GM12865 (cell line): ENCODE measurements around the gene RASA4B.

ENCODE experiments used
- DNase-seq: peaks from one replicate; pipeline ENCODE4 v3.0.0; 2010; ENCODE audit warnings: low read depth
- H3K4me3 ChIP-seq: 2 replicates; pipeline ENCODE4 v1.5.1; 2011; ENCODE audit warnings: mild to moderate bottlenecking, low read depth, low read length, control low read depth
- CTCF ChIP-seq: IDR thresholded peaks from 2 replicates; pipeline ENCODE4 v1.5.1; 2011; ENCODE audit warnings: low read length, control low read depth, low read depth, inconsistent platforms; ENCODE audit not compliant: insufficient read depth; ENCODE audit errors: missing control alignments

RASA4B gene

GRCh38 chr7:102471791-102472125, 45.8 kb downstream of the RASA4B start:
- no peak for DNase-seq
- TF ChIP-seq CTCF, result no peak
- H3K4me3 ChIP-seq, result no peak overlapping the region

- no peak for TF ChIP-seq CTCF
- no peak for DNase-seq
- H3K4me3 ChIP-seq, result no peak overlapping the region
Observed at GRCh38 chr7:102469972-102470825, 47.4 kb downstream of the RASA4B start.

DNA sequence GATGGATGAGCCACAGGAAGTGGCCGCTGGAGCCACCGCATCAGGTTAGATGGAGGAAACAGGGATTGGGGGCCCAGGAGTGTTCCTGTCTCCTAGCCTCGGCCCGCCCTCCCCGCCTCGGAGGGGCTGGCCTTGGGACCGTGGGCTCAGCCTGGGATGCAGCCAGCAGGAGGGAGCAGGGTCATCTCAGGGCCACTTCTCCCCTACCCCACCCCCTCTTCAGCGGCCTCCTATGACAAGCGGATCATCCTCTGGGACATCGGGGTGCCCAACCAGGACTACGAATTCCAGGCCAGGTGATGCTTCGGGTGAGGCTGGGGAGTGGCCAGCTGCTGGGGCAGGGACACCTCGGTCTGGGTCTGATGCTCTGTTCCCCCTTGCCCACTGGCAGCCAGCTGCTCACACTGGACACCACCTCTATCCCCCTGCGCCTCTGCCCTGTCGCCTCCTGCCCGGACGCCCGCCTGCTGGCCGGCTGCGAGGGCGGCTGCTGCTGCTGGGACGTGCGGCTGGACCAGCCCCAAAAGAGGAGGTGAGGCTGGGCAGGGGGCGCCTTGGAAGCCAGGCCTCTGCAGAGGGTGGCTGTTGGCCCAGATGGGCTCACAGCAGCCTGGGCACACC, 48.1 kb downstream of the RASA4B start:
- no peak for DNase-seq

DNA sequence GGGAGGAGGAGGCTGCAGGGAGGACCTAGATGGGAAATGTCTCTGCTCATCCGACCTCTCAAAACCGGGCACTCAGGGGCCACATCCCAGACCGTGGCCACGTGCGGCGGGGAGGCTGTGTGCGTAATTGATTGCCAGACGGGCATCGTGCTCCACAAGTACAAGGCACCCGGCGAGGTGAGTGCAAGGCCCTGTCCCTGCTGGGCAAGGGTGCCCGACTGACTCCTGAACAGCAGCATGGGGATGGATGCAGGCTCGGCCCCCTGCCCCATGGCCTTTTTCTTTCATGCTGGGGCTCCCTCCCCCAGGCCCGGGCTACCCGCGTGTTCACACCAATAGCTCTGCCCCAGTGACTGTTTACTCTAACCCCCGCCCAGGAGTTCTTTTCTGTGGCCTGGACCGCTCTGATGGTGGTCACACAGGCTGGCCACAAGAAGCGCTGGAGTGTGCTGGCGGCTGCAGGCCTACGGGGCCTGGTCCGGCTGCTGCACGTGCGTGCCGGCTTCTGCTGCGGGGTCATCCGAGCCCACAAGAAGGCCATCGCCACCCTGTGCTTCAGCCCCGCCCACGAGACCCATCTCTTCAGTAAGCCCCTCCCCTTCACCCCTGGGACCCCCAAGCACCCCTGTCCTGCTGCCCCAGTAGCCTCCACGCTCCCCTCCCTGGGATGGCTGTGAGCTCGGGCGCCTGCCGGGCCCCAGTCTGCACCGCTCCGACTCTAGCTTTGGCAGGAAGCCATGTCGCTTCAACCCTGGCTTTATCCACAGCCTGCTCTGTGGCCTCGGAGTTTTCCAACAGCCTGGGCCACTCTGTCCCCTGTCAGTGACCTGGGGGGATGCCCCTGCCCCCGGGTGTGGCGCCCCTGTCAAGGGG, 48.9 kb downstream of the RASA4B start:
- TF ChIP-seq CTCF, result no peak
- no peak for DNase-seq
- no peak overlapping the region for H3K4me3 ChIP-seq

More for the DNA sequence above, 48.1 kb downstream of the RASA4B start:
- TF ChIP-seq CTCF, result no peak
- H3K4me3 ChIP-seq, result no peak overlapping the region

GRCh38 chr7:102467581-102468477, 49.7 kb downstream of the RASA4B start:
- TF ChIP-seq CTCF, result no peak
- no peak for DNase-seq
- H3K4me3 ChIP-seq, result no peak overlapping the region

DNA sequence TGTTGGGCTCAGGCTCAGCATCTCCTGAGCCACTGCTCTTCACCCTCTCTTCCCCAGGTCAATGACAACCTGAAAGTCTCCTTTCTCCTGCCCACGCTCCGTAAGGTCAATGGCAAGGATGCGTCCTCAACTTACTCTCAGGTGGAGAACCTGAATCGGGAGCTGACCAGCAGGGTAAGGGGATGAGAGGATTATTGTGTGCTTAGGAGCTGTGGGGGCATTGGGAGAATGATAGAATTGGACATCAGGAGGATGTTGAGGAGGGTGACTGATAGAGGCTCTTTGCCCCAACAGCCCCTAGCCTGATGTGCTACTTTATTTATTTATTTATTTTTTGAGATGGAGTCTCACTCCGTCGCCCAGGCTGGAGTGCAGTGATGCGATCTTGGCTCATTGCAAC, 51.5 kb downstream of the RASA4B start:
- peak overlapping the region; percentile 88 for H3K4me3 ChIP-seq
- DNase-seq, result no peak
- no peak for TF ChIP-seq CTCF
